ENCODE measurements around the gene CCDC106.

DNA sequence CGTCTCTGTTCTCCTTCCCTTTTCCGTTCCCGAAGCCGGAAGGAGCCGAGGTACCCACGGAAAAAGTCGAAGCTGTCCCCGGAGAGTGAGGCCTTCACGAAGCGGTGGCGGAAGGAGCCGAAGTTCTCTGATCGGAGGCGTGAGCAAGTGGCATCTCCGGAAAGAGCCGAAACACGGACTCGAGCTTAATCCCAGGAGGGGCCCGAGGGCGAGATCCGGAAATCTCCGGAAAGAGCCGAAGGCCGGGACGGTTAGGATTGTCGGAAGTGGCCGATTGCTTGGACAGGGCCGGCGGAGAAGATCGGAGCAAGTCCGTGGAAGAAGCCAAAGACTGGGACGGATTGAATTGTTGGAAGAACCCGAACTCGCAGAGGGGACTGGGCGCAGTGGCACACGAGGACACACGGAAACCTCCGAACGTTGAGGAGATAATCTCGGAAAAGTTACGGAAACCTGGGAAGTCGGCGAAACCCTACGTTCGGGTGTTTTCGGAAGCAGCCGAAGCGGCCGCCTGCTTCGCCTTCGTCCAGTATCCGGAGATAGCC lies 6.4 kb downstream of the CCDC106 start:
- TF ChIP-seq POLR2A (IDR thresholded peaks at IDR 0.05; ENCODE audit: low read depth, low read length) = no peak
- no peak for TF ChIP-seq TAF1 (IDR thresholded peaks at IDR 0.05; ENCODE audit: low read depth, low read length)
- no peak for TF ChIP-seq POLR2AphosphoS5 (IDR thresholded peaks at IDR 0.05; ENCODE audit: low read depth, low read length)

All from GM12891 (cell line).